IMR-90 (cell line): ENCODE data around the gene HAGHL. TPM values are rescaled to one million over a fixed set of nuclear protein-coding genes. Genes with fewer than 3 reads are reported as not detected.

Experiments
- ATAC-seq: fragments of 200-7000 bp; cut with Tn5 transposase; 2 replicates; pipeline ENCODE4 v1.9.1; 2020; ENCODE audit warnings: low read depth, mild to moderate bottlenecking, moderate library complexity
- BruUV-seq: library from RNA; stranded (reverse); fragments of 400-500 nt; replicated peaks from 2 replicates; lab custom pipeline; 2021; lab: Mats Ljungman, UMichigan
- CTCF ChIA-PET: fragments of 300-600 bp; formaldehyde crosslinking; extraction: SDS; loops from one replicate; lab custom pipeline; 2021; ENCODE audit warnings: antibody characterized with exemption; lab: Yijun Ruan, JAX
- POLR2A ChIA-PET: fragments of 300-600 bp; sonication (Branson Sonifier 250); formaldehyde crosslinking; loops from one replicate; lab custom pipeline; 2022; ENCODE audit warnings: antibody characterized with exemption; ENCODE audit not compliant: unreplicated experiment; lab: Charles Lee
- DNase-seq: peaks from one replicate; pipeline ENCODE4 v3.0.0; 2013
- H2AFZ ChIP-seq: replicated peaks from 2 replicates; pipeline ENCODE3; 2013; ENCODE audit warnings: low read length, mild to moderate bottlenecking; ENCODE audit not compliant: poor library complexity
- H2AK5ac ChIP-seq: 2 replicates; pipeline ENCODE4 v1.6.1; 2013; ENCODE audit warnings: low read depth, low read length, inconsistent platforms
- H2AK9ac ChIP-seq: replicated peaks from 2 replicates; pipeline ENCODE3; 2013; ENCODE audit warnings: mild to moderate bottlenecking, low read depth, low read length, moderate library complexity; ENCODE audit not compliant: poor library complexity
- H2BK120ac ChIP-seq: 2 replicates; pipeline ENCODE4 v1.6.1; 2013; ENCODE audit warnings: low read depth, low read length, inconsistent platforms
- H2BK15ac ChIP-seq: 3 replicates; pipeline ENCODE4 v1.6.1; 2013; ENCODE audit warnings: low read depth, low read length, inconsistent platforms
- H2BK20ac ChIP-seq: 2 replicates; pipeline ENCODE4 v1.6.1; 2013; ENCODE audit warnings: low read depth, mild to moderate bottlenecking, inconsistent platforms, low read length, moderate library complexity
- H2BK5ac ChIP-seq: 2 replicates; pipeline ENCODE4 v1.6.1; 2013; ENCODE audit warnings: mild to moderate bottlenecking, low read depth, low read length, inconsistent platforms; ENCODE audit not compliant: poor library complexity, severe bottlenecking
- H3K14ac ChIP-seq: replicated peaks from 2 replicates; pipeline ENCODE4 v1.6.1; 2013; ENCODE audit warnings: low read depth, low read length, inconsistent platforms
- H3K18ac ChIP-seq: 2 replicates; pipeline ENCODE4 v1.6.1; 2013; ENCODE audit warnings: low read depth, low read length, control low read depth
- H3K23ac ChIP-seq: 2 replicates; pipeline ENCODE4 v1.6.1; 2013; ENCODE audit warnings: low read depth, low read length, inconsistent platforms
- H3K27ac ChIP-seq: 2 replicates; pipeline ENCODE4 v1.5.1; 2013; ENCODE audit warnings: mild to moderate bottlenecking, control low read depth, low read length; ENCODE audit not compliant: insufficient read depth
- H3K27me3 ChIP-seq: 2 replicates; pipeline ENCODE4 v1.6.1; 2013; ENCODE audit warnings: low read length; ENCODE audit not compliant: control insufficient read depth, insufficient read depth
- H3K36me3 ChIP-seq: 2 replicates; pipeline ENCODE4 v1.6.1; 2013; ENCODE audit warnings: low read length, mixed read lengths; ENCODE audit not compliant: control insufficient read depth, insufficient read depth
- H3K4ac ChIP-seq: 2 replicates; pipeline ENCODE4 v1.6.1; 2013; ENCODE audit warnings: low read depth, low read length, inconsistent platforms
- H3K4me1 ChIP-seq: 2 replicates; pipeline ENCODE4 v1.6.1; 2013; ENCODE audit warnings: low read length, mixed read lengths; ENCODE audit not compliant: control insufficient read depth, insufficient read depth
- H3K4me2 ChIP-seq: 2 replicates; pipeline ENCODE4 v1.6.1; 2013; ENCODE audit warnings: low read depth, mild to moderate bottlenecking, control low read depth, low read length, moderate library complexity
- H3K4me3 ChIP-seq: 2 replicates; pipeline ENCODE4 v1.5.1; 2013; ENCODE audit warnings: low read depth, mild to moderate bottlenecking, control low read depth, low read length, moderate library complexity; ENCODE audit not compliant: insufficient read depth
- H3K56ac ChIP-seq: 2 replicates; pipeline ENCODE4 v1.6.1; 2013; ENCODE audit warnings: low read length, inconsistent platforms; ENCODE audit not compliant: insufficient read depth; ENCODE audit errors: extremely low read depth
- H3K79me1 ChIP-seq, 2 experiments: 2 replicates each; pipeline ENCODE4 v1.6.1; 2013; ENCODE audit warnings: low read length in 2 of 2, inconsistent platforms in 1 of 2, low read depth in 1 of 2
- H3K9ac ChIP-seq: 2 replicates; pipeline ENCODE4 v1.6.1; 2013; ENCODE audit warnings: low read depth, low read length, control low read depth
- H3K9me1 ChIP-seq: 2 replicates; pipeline ENCODE4 v1.6.1; 2013; ENCODE audit warnings: low read length, inconsistent platforms; ENCODE audit not compliant: insufficient read depth
- H3K9me3 ChIP-seq: 2 replicates; pipeline ENCODE4 v1.6.1; 2013; ENCODE audit warnings: low read length; ENCODE audit not compliant: control insufficient read depth, insufficient read depth
- H4K20me1 ChIP-seq: 2 replicates; pipeline ENCODE4 v1.6.1; 2013; ENCODE audit warnings: low read length, inconsistent platforms; ENCODE audit not compliant: insufficient read depth
- H4K5ac ChIP-seq: 2 replicates; pipeline ENCODE4 v1.6.1; 2013; ENCODE audit warnings: mild to moderate bottlenecking, low read depth, low read length, control low read depth
- H4K8ac ChIP-seq, 2 experiments: 2 replicates each; pipeline ENCODE4 v1.6.1; 2013; ENCODE audit warnings: low read depth in 2 of 2, low read length in 2 of 2, control low read depth in 1 of 2, inconsistent platforms in 1 of 2
- H4K91ac ChIP-seq: 2 replicates; pipeline ENCODE4 v1.6.1; 2013; ENCODE audit warnings: low read depth, low read length, inconsistent platforms; ENCODE audit not compliant: insufficient read depth
- CEBPB ChIP-seq: IDR thresholded peaks from 2 replicates; pipeline ENCODE4 v1.6.1; 2012; ENCODE audit warnings: low read depth, low read length, improper control_type of control experiment
- CHD1 ChIP-seq: IDR thresholded peaks from 2 replicates; pipeline ENCODE4 v1.6.1; 2012; ENCODE audit warnings: low read depth, low read length, improper control_type of control experiment
- FOS ChIP-seq: fragments of 150-350 bp; IDR thresholded peaks from 2 replicates; pipeline ENCODE4 v1.6.1; 2016; ENCODE audit warnings: low read depth, low read length
- MAFK ChIP-seq: IDR thresholded peaks from 2 replicates; pipeline ENCODE4 v1.6.1; 2012; ENCODE audit warnings: low read depth, low read length, improper control_type of control experiment
- MAZ ChIP-seq: IDR thresholded peaks from 2 replicates; pipeline ENCODE4 v1.6.1; 2012; ENCODE audit warnings: low read depth, mild to moderate bottlenecking, low read length, improper control_type of control experiment, moderate library complexity, borderline replicate concordance
- MXI1 ChIP-seq: IDR thresholded peaks from 2 replicates; pipeline ENCODE4 v1.6.1; 2012; ENCODE audit warnings: low read depth, mild to moderate bottlenecking, low read length, moderate library complexity, borderline replicate concordance
- NFE2L2 ChIP-seq: fragments of 150-350 bp; IDR thresholded peaks from 2 replicates; pipeline ENCODE4 v1.6.1; 2016; ENCODE audit warnings: low read depth, mild to moderate bottlenecking, low read length
- RAD21 ChIP-seq: IDR thresholded peaks from 2 replicates; pipeline ENCODE4 v1.6.1; 2012; ENCODE audit warnings: low read length, improper control_type of control experiment
- RCOR1 ChIP-seq: IDR thresholded peaks from 2 replicates; pipeline ENCODE4 v1.6.1; 2012; ENCODE audit warnings: mild to moderate bottlenecking, low read length, improper control_type of control experiment; ENCODE audit not compliant: insufficient replicate concordance
- RFX5 ChIP-seq: IDR thresholded peaks from 2 replicates; pipeline ENCODE4 v1.8.0; 2012; ENCODE audit warnings: low read depth, mild to moderate bottlenecking, low read length, moderate library complexity
- SMC3 ChIP-seq: fragments of 150-350 bp; IDR thresholded peaks from 2 replicates; pipeline ENCODE4 v1.6.1; 2016; ENCODE audit warnings: low read depth, mild to moderate bottlenecking, antibody characterized with exemption, low read length, moderate library complexity
- WGBS, 2 experiments: methylation state at CpG; one replicate each; pipeline versions ENCODE4 v1.1.5 to v1.1.7; 2013; ENCODE audit warnings: missing lambda C conversion rate in 2 of 2; ENCODE audit not compliant: insufficient read length in 1 of 2; ENCODE audit errors: extremely low coverage in 2 of 2; 5-methylcytosine and 5-hydroxymethylcytosine counted together
- dilution Hi-C: fragments of 300-500 bp; cut with HindIII; formaldehyde crosslinking; loops from one replicate; pipeline ENCODE4 v1.14.3; 2018; ENCODE audit warnings: low sequenced_read_pairs; ENCODE audit not compliant: unreplicated experiment
- in situ Hi-C: fragments of 300-500 bp; cut with MboI; formaldehyde crosslinking; loops from 3 replicates; pipeline ENCODE4 v1.14.3; 2019; ENCODE audit warnings: low sequenced_read_pairs, inconsistent platforms, mixed read lengths
- intact Hi-C: fragments of 100-400 bp; cut with micrococcal nuclease; formaldehyde crosslinking; loops from 2 replicates; pipeline ENCODE4 v1.10.0; 2022
- polyA plus RNA-seq, 3 experiments: library from polyadenylated mRNA; depleted of rRNA; stranded (reverse); fragments of >200 nt; gene quantifications; 2 replicates each; pipeline ENCODE4 v1.2.3, GENCODE V29; 2012; ENCODE audit warnings: low replicate concordance in 1 of 3
- total RNA-seq: library from RNA; depleted of rRNA; stranded (reverse); fragments of >200 nt; gene quantifications from 2 replicates; pipeline ENCODE4 v1.2.3, GENCODE V29; 2012
- TF ChIP-seq, protein P1 (sequence below): conservative IDR thresholded peaks from 2 replicates; pipeline ENCODE4 v1.5.1; 2012; ENCODE audit warnings: mild to moderate bottlenecking, low read depth, low read length, improper control_type of control experiment
- TF ChIP-seq, protein P2 (sequence below): fragments of 150-350 bp; IDR thresholded peaks from 2 replicates; pipeline ENCODE4 v1.6.1; 2017; ENCODE audit warnings: mild to moderate bottlenecking, antibody characterized with exemption, low read length, low read depth
- TF ChIP-seq, protein P3 (sequence below): fragments of 150-350 bp; IDR thresholded peaks from 2 replicates; pipeline ENCODE4 v1.6.1; 2016; ENCODE audit warnings: low read depth, mild to moderate bottlenecking, low read length, moderate library complexity, borderline replicate concordance

HAGHL gene
- total and polyA plus RNA-seq, 2 of the 4 experiments (the other 2 are of a cell fraction): 3.0 to 12.5 TPM

DNA sequence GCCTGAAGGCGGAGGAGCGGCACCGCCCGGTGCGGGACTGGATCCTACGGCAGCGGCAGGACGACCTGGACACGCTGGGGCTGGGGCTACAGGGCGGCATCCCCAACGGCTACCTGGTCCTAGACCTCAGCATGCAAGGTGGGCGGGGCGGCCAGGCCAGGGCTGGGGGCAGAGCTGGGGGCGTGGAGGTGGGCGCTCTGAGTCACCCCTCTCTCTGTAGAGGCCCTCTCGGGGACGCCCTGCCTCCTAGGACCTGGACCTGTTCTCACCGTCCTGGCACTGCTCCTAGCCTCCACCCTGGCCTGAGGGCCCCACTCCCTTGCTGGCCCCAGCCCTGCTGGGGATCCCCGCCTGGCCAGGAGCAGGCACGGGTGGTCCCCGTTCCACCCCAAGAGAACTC, 41.5 kb downstream of the HAGHL start:
- Histone ChIP-seq H3K27ac (no peak overlapping the region), H3K9ac (no peak overlapping the region), H3K27me3 (no peaks in the 10 kb centered on the region), H3K18ac (no peak overlapping the region), H3K23ac (no peak overlapping the region), H3K4ac (no peak overlapping the region), H3K79me1 (no peaks in the 10 kb centered on the region), H4K20me1 (no peaks in the 10 kb centered on the region), H2AFZ (no peak overlapping the region), H2BK5ac (no peak overlapping the region), H3K9me1 (no peaks in the 10 kb centered on the region), H3K4me2 (no peak overlapping the region), H4K8ac (no peak overlapping the region), H2BK120ac (no peak overlapping the region), H2BK15ac (no peak overlapping the region), H2BK20ac (no peak overlapping the region), H3K36me3 (no peaks in the 10 kb centered on the region), H4K5ac (no peak overlapping the region), H4K91ac (no peak overlapping the region), H3K56ac (no peak overlapping the region), H3K4me1 (no peaks in the 10 kb centered on the region), H2AK9ac (peak overlapping the region; percentile 84), H3K14ac (no peak overlapping the region), H3K9me3 (no peaks in the 10 kb centered on the region), H2AK5ac (no peak overlapping the region), H3K4me3 (no peak overlapping the region)
- TF ChIP-seq RAD21 (no peak), RCOR1 (no peak), CEBPB (no peak), CHD1 (no peak), MAFK (no peak), FOS (no peak), RFX5 (no peak), SMC3 (no peak), MXI1 (no peak), MAZ (no peak), NFE2L2 (no peak)
- TF ChIP-seq, protein P1, sequence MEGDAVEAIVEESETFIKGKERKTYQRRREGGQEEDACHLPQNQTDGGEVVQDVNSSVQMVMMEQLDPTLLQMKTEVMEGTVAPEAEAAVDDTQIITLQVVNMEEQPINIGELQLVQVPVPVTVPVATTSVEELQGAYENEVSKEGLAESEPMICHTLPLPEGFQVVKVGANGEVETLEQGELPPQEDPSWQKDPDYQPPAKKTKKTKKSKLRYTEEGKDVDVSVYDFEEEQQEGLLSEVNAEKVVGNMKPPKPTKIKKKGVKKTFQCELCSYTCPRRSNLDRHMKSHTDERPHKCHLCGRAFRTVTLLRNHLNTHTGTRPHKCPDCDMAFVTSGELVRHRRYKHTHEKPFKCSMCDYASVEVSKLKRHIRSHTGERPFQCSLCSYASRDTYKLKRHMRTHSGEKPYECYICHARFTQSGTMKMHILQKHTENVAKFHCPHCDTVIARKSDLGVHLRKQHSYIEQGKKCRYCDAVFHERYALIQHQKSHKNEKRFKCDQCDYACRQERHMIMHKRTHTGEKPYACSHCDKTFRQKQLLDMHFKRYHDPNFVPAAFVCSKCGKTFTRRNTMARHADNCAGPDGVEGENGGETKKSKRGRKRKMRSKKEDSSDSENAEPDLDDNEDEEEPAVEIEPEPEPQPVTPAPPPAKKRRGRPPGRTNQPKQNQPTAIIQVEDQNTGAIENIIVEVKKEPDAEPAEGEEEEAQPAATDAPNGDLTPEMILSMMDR: no peak
- TF ChIP-seq, protein P2, sequence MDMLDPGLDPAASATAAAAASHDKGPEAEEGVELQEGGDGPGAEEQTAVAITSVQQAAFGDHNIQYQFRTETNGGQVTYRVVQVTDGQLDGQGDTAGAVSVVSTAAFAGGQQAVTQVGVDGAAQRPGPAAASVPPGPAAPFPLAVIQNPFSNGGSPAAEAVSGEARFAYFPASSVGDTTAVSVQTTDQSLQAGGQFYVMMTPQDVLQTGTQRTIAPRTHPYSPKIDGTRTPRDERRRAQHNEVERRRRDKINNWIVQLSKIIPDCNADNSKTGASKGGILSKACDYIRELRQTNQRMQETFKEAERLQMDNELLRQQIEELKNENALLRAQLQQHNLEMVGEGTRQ: no peak
- TF ChIP-seq, protein P3, sequence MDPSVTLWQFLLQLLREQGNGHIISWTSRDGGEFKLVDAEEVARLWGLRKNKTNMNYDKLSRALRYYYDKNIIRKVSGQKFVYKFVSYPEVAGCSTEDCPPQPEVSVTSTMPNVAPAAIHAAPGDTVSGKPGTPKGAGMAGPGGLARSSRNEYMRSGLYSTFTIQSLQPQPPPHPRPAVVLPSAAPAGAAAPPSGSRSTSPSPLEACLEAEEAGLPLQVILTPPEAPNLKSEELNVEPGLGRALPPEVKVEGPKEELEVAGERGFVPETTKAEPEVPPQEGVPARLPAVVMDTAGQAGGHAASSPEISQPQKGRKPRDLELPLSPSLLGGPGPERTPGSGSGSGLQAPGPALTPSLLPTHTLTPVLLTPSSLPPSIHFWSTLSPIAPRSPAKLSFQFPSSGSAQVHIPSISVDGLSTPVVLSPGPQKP: no peak
- WGBS, 2 experiments: 78% methylated on average over 15 of the region's 21 CpGs; no CpG with 5 or more reads in 1 of the 2 experiments
- ATAC-seq (no peak), DNase-seq (no peak)
- intact Hi-C loops (no loop called here), in situ Hi-C loops (no loop called here), dilution Hi-C loops (no loop called here)
- ChIA-PET POLR2A (no interaction called here), CTCF (no interaction called here)
- BruUV-seq: no TSS peak
